ENCODE data around the gene NT5DC4.
A peak's percentile ranks its signal among the peaks of the same experiment; 100 is the strongest.

NT5DC4 gene

DNA sequence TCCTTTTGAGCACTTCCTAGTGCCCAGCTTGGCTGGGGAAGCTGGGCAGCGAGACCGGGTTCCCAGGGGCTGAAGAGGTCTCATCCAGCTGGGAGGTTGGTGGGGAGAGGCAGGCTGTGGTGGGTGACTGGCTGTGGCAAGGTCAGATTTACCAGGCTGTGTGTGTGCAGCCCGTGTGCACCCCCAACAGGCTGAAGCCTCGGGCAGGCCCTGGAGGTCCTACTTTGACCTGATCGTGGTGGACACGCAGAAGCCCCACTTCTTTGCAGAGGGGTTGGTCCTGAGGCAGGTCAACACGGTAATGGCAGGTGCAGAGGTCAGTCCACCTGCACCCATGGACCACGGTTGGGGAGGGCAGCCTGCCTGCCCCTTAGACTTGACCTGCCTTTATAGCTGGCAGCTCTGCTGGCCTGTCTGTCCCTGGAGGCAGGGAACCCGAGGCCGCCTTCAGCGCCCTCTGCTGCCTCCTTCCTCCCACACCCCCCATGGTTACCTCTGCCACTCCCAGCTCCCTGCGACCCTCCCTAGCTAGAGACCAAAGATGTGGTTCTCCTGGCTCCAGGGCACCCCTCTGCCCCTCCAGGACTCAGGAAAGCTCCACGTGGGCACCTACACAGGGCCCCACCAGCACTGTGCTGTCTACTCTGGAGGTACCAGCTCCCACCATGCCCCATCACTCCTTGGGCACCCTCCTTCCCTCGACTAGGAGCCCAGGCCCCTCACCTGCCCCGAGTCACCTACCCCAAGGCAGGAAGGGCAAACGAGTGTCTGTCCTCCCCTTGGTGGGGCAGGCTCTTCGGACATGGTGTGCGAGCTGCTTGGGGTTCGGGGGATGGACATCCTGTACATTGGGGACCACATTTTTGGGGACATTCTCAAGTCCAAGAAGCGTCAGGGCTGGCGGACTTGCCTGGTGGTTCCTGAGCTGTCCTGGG lies 4.0 kb downstream of the NT5DC4 start:
- no peak for DNase-seq

DNA sequence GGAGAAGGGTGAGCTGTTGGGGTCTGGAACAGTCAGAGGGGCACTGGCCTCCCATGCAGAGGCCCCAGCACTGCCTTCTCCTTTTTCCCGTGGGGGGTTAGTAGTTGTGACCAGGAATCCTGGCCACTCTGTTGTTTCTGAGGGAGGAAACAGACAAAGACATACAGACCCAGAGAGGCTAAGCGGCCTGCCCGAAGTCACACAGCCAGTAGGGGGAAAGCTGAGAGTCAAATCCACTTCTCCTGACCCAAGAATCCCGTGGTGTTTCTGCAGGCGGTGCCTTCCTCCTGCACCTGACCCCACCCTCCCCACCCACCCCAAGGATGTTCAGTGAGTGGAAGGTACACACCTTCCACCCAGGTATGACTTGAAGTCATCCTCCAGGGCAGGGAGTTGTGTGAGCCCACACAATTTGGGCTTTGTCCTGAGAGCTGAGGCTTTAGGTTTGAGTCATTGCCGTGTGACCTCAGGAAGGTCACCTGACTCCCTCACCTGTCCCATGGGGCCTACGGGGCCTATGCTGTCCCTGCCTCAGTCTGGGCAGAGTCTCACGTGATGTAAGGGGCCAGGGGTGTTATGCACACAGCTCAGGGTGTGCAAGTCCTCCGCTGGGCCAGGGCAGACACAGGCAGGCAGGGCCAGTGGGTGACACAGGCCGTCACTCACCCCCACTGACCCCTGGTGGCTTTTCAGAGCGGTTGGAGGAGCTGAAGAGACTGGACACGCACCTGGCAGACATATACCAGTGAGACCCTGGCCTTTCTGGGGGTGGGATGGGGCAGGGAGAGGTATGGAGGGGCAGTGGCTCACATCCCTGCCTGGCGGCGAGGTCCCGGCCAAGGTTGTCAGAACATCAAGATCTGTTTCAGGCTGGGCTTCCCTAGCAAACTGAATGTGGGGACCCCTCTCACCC lies 5.0 kb downstream of the NT5DC4 start:
- DNase-seq, result no peak

DNA sequence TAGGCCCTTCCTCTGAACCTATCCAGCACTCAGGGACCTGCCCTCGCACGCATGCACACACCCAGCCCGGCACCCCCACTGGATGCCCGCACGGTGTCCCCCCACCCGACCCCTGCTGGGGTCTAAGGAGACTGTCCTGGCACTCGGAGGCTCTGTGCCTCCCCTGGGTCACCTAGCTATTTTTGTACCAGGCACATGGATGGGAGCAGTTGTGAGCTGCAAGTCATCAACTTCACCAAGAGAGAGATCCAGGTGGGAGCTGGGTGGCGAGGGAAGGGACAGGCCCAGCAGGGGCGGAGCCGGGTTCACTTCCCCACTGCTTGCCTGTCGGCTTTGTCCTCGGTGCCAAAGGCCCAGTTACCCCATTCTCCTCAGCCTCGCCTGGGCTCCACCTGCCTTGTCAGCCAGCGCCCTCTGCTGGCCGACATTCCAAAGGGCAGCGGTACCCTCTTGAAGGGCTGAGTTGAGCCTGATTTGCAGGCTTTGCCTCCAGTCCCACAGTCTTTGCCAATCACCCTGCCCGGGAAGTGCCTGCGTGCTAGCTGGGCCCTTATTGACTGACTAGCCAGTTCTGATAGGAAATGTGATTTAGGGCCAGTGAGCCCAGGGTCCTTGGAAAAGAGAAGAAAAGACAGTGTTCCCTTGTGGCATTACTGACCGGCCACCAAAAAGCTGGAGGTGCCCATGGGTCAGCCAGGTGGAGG lies 5.8 kb downstream of the NT5DC4 start:
- DNase-seq, result peak; percentile 92

DNA sequence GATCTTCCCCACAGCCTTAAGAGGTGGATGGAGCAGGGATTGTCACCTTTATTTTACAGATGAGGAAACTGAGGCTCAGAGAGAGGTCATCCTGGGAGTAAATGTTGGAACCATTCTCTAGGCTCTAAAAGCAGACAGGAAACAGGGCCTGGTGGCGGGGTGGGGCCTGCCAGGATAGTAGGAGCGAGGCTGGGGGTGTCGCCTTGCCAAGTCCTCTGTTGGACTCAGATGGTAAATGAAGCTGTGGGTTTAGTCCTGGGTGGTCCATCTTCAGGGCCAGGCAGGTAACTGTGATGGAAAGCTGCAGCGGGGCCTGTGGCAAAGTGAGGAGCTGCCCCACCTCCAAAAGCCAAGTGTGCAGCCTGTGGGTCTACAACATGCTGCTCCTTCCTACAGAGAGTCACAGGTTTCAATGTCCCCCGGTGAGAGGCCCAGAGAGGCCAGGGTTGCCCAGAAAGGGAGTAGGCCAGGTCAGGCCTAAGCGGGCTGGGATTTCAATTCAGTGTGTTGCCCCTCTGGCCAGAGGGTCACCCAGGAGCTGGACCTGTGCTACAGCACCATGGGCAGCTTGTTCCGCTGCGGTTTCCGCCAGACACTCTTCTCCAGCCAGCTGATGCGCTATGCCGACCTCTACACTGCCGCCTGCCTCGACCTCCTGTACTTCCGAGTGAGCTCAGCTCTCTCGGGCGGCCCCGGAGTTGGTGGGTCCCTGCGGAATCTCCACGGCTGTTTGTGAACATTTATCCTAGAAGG lies 6.6 kb downstream of the NT5DC4 start:
- no peak for DNase-seq

DNA sequence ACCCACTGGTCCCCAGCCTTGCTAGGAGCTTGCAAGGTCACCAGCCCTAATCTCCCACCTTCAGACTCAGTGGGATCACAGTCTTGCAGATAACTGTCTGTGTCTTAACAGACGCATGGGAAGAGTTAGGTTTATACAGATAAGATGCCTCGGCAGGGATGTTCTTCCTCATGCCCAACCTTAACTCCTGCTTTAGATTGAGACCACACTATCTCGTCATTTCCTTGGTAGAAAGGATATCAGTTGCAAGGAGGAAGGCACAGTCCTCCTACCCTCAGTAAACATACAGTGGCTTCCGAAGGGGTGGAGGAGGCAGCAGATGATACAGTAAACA lies 7.2 kb downstream of the NT5DC4 start:
- no peak for DNase-seq

DNA sequence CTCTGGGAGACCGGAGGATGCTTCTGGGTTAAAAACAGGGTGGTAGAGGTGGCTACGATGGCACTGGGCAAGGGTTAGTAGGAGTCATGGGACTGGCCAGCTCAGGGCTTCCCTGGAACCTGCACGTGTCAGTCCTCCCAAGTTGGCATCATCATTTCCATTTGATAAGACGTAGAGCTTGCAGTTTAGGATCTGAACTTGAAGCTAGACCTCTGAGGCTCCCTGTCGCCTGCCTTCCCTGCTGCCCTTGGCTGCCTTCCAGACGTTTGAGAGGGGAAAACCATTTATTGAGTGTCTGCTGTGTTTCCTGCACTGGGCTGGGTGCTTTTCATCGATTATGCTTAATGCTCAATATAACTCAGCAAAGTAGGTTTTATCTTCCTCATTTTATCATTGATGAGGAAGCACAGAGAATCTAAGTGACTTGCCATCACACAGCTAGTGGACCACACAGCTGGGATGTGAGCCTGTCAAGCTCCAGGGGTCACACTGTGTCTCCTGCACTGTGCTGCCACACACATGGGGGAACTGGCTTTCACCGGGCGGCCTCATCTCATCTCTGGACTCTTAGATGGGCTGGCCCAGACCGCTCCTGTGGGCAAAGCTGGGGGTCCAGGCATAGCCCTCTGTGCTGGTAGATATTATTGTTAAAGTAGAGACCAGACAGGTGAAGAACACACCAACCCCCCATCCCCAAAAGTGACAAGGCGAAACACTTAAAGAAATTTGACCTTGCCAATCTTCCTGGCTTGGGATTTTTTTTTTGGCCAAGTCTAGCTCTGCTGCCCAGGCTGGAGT lies 7.8 kb downstream of the NT5DC4 start:
- DNase-seq, result no peak

DNA sequence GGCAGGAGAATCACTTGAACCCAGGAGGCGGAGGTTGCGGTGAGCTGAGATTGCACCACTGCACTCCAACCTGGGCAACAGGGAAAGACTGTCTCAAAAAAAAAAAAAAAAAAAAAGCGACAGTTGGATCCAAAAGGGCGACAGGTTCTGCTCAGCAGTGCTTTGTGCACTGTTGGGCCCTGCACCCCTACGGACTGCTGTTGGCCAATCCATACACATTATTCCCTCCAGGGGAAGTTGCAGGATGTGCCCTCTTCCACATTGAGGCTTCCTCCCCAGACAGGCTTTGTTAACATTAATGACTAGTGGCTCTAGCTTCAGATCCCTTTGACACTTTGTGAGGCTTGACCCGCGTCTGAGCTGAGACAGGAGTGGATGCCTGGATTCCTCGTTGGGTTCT lies 9.4 kb downstream of the NT5DC4 start:
- no peak for DNase-seq

DNA sequence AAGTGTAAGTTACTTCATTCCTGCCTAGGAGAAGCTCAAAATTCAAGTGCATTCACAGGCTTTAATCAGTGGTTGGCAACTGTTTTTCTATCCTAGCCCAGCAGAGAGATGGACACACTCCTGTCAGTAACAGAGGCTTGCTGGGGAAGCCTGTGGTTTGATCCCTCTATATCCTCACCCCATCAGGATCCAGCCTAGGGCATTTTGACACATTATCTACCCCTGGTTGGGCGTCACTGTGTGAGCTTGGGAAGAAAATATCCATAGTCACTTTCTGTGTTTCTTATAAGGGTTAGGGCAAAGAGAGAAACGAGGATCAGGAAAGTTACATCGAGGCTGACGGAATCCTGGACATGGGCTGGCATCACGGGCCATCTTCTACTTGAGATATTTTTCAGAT lies 10.0 kb downstream of the NT5DC4 start:
- DNase-seq, result no peak

DNA sequence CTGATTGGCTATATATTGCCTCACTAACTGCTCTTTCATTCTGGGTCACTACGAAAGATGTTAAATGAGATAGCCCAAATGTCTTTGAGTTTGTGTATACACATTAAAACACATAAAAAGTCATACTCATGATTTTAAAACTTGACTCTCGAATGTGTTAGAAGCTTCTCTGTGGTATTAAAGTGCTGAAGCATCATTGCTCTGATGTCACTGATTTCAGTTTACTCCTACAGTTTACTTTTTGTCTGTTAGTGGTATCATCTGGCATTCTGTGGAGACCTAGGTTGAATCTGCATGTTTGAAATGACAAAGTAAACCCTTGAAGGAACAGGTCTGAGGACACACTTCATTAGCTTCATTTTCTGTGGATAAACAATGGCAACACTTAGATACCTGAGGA lies 10.7 kb downstream of the NT5DC4 start:
- no peak for DNase-seq

DNA sequence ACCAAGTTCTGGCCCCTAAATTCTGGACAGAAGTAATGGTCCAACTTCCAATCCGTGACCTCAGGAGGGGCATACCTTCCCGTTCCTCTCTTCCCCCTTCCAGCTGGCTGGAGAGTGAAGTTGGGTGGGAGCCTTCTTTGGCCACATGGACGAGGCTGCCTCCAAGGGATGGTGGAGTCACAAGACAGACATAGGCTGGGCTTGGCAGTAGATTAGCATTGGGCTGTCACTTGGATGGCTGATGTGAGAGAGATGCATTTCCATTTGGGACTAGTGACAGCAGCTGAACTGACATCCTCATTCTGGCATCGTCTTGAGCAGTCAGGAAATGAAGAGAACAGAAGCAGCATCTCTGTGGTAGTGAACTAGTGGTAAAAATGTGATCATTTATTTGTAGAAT lies 12.6 kb downstream of the NT5DC4 start:
- no peak for DNase-seq

DNA sequence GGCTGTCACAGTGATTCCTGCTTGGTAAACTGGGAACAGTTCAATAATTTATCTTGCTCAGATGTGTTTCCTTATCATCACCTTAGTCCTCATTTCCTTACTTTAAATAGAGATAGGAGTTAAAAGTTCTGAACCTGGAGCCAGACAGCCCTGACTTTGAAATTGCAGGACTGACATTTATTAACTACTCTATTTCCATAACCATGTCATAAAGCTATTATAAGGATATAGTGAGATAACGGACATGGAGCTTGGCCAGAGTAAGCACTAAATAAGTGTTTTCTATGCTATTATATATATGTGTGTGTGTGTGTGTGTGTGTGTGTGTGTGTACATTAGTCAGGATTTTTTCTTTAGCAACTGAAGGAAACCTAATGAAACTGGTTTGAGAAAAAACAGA lies 13.1 kb downstream of the NT5DC4 start:
- DNase-seq, result no peak

DNA sequence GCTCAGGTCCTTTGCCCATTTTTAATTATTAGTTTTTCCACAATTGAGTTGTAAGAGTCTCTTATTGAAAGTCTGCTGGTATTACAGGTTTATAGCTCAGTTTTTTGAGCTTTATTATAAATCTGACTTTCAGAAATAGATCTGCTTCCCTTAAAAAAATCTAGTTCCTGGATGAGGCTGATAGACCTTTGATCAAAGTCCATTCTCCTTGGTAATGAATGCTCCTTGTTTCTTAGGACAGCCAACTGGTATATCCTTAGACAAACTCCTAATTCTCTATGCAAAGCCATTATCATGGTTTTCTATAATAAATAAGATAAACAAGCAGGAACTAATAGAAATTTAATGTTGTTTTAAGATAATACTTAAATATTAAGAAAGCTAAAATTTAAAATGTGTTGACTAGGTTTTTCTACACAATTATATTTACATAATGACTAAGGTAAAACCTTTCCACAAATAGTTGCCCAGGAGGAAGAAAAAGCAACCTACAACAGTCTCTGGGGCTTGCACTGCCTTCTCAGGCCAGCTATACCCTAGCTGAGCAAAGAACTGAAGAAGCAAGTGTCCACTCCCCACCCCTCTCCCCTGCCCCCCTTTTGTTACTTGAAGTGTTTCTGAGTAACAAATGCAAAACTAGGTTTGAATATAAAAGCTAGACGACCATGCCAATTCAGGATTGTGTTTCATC lies 16.9 kb downstream of the NT5DC4 start:
- no peak for DNase-seq

DNA sequence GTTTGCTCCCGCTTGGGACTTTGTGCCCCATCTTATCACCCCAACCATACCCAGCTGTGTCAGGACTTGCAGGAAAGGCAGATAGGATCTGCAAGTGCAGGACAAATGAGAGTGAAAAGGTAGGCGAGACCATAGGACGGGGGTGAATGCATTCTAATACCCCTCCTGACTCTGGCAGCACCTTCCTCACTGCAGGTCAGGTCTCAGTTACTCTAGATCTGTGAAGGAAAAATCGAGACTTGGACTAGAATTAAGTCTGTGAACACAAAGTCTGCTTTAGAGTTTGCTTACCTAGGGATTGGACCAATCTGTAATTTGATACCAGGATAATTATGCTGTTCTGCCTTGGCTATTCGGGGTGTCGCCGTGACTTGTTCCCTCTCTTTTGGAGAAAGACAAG lies 19.7 kb downstream of the NT5DC4 start:
- no peak for DNase-seq

DNA sequence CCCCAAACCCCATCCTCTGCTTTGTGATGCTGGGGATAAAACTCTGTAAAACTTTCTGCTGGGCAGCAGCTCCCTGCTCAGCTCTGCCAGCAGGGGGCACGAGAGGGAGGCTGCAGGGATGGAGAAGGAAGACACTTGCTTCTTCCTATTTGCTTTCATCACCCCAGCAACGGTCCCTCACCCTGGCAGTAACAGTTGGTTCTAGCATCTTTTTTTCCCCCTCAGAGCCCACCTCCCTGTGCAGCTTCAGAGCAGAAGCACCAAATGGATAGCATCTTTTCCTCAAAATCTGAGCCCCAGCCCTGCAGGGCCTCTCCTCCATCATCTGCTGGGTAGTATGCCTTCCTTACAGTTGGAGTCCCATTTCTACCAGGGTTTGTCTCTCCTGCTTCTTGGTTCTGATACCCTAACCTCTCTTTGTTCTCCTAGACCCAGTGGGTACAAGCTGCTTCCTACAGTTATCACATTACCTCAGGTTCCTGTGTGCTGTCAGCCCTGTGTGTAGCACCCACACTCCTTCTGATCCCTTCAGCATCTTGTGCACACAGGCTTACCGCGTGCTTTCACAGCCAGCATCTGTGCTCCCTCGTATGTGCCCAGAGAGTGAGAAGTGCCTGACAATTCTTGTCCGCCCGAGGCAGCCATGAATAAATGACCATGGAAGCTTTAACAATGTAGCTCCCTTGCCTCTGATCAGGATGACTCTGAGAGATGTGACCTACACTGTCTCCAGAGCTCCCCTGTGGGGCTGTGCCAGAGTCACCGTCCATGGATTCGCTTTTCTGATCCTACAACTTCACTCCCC lies 29.1 kb downstream of the NT5DC4 start:
- DNase-seq, result peak; percentile 74

DNA sequence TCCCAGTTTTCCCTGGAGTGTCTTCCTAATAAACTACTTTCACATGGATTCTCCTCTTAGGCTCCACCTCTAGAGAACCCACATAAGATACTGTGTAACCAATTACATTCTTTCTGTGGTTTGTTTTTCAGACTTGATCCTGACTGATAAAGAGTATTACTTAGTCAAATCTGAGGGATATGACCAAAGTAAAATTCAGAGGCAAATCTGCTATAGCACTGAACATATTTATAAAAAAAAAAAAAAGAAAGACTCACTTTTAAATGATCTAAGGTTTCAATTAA lies 29.7 kb downstream of the NT5DC4 start:
- DNase-seq, result no peak

DNA sequence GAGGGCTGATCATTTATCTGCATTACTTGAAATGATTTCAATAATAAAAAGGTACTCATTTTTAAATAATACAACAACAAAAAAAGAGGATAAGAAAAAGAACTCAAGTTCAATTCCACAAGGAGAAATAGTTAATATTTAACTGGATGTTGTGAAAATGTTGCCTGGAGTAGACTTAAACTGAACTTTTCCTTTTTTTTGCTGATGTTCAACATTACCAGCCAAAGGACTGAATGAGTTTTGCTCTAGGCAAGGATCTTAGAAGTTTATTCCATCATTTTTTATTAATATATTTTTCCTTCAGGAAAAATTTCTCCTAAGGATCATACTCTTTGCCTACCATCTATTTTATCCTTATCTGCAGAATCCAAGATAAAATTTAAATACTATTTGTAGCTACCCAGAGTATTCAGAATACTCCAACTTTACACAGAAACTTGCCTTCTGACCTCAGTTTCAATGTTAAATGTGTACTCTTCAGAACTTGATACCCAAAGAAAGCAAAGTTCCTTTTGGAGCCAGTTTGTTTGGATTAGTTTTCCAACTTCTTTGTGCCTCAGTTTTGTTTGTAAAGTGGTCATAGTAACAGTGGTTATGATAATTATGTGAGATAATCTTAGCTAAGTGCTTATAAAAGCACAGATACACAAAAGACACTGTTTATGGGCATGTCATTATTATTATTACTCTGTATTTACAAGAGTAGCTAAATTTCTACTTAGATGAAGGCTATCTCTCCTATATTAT lies 30.8 kb downstream of the NT5DC4 start:
- DNase-seq, result no peak

DNA sequence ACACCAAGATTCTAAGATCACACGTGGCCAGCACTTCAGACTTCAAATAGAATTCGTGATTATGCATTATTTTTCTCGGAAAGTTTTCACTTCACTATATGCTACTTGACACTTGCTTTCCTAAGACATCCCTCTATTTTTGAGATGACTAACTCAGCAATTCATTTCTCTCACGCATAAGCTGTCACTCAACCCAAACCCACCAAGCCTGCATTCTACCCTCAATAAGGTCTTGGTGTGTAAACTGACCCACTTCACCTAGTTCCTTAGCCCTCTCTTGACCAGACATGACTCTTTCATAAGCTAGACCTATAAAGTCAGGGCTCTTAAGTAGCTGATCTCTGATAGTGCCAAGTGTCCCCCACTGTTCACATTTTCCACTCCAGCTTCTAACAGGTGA lies 31.8 kb downstream of the NT5DC4 start:
- no peak for DNase-seq

DNA sequence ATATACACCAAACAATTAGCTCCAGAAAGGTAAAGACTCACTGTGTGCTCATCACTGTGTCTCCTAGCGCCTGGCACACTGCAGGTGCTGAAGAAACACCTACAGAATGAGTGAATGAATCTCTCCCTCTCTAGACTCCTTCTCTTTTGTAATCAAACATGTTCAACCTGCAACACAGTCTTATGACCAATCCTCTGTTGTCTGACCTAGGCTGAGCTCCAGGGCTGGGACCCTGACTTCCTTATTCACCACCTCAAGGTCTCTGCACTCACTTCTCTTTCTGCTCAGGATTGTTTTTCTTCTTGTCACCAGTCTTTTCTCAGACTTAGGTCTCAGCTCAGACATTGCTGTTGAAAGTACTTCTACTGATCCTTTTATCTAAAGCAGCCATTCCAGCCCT lies 33.7 kb downstream of the NT5DC4 start:
- no peak for DNase-seq

DNA sequence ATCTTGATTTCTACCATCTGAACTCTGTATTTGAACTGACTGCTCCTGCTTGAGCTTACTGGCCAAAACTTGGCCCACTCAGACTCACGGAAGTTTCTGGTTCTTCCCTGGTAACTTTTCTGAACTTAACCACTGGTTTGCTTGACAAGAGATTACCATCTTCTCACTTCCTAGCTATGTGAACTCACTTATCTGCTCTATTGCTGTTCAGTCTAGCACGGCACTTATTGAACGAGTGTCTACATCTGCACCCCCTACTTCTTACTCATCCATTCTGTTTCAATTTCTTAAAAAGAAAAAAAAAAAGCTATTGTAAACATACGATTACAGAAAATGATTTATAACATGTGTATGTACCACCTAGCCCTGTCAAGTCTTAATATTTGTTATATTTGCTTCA lies 34.6 kb downstream of the NT5DC4 start:
- no peak for DNase-seq

DNA sequence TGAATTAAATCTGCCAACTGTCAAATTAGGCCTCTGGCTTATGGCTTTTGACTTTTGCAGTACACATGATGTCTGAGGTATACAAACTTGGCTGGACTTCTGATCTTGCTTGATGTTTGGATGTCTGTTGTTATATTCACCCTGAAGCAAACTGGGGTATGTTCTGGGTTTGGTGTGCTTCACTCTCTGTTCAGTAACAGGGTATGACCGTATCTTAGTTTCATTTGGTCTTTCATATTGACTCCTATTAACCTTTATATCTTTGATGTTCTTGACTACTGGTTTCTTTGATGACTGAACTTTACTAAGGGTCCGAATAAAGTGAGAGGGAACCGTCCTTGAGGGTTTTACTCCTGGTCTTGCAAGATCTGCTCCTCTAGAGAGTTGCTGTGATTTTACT lies 35.4 kb downstream of the NT5DC4 start:
- no peak for DNase-seq

Measured in NCI-H146 (cell line).